Muscle layer of colon (tissue), 2 donors: ENCODE results near the gene IL17B.
"Not testable (repeated sequence)": the region's sequence is repeated elsewhere in the genome, so short reads cannot be mapped to it uniquely, and the experiment has no call there.

ENCODE experiments used
- H3K27ac ChIP-seq: one replicate; pipeline ENCODE4 v1.7.0; 2013; ENCODE audit warnings: low read depth, mild to moderate bottlenecking, low read length, moderate library complexity
- H3K27me3 ChIP-seq, 2 donors: one replicate each; pipeline ENCODE4 v1.7.0; 2013; ENCODE audit warnings: low read length in 2 of 2, mild to moderate bottlenecking in 2 of 2; ENCODE audit not compliant: insufficient read depth in 2 of 2, control insufficient read depth in 1 of 2
- H3K36me3 ChIP-seq: one replicate; pipeline ENCODE4 v1.7.0; 2013; ENCODE audit warnings: mild to moderate bottlenecking, low read length; ENCODE audit not compliant: insufficient read depth
- H3K4me1 ChIP-seq: one replicate; pipeline ENCODE4 v1.7.0; 2013; ENCODE audit warnings: mild to moderate bottlenecking, low read length; ENCODE audit not compliant: insufficient read depth
- H3K4me3 ChIP-seq, 2 donors: one replicate each; pipeline ENCODE4 v1.7.0; 2013; ENCODE audit warnings: low read length in 2 of 2, low read depth in 1 of 2, mild to moderate bottlenecking in 1 of 2, moderate library complexity in 1 of 2
- H3K9ac ChIP-seq: one replicate; pipeline ENCODE4 v1.7.0; 2013; ENCODE audit warnings: low read length
- H3K9me3 ChIP-seq: one replicate; pipeline ENCODE4 v1.7.0; 2013; ENCODE audit warnings: mild to moderate bottlenecking, low read length
- donor health status: abdominal sarcoma.
- donor health status: Adenocarcinoma of cecum.

Gene IL17B

GRCh38 chr5:149406203-149406978 is 27.3 kb upstream of the IL17B start:
- Histone ChIP-seq H3K27me3 (no peaks in the 10 kb centered on the region), H3K4me1 (peaks cover 32% of the 10 kb centered on the region), H3K36me3 (peaks cover 43% of the 10 kb centered on the region), H3K27ac (peak overlapping the region; percentile 99), H3K4me3 (peak overlapping the region; percentile 98 to 99), H3K9ac (peak overlapping the region; percentile 99), H3K9me3 (no peaks in the 10 kb centered on the region)

DNA sequence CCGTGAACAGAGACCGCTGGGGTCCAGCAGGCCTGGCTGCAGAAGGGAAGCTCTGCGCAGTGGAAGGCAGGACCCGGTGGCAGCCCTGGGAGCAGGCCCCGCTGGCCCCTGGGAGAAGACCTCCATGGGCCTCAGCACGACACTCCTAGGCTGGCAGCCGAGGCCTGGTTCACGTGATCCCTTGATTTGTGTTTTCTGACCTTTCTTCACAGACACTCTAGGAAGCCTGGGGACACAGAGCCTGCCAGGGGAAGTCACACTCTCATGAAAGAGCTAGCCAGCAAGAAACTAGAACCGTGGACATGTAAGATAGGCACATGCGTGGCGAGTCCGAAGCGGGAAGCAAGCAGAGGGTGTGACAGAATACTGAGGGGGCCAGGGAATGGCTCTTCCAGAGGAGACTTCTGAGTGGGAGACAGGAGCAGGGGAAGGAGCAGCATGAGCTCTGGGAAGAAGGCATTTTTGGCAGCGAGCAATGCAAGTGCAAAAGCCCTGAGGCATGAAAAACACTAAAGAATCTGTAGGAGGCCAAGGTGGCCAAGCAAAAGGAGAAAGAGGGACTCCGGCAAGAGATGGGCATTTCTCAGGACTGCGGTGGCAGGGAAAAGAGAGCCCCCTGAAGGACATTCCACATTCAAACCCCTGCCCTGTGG is 26.6 kb upstream of the IL17B start:
- Histone ChIP-seq H3K4me1 (peaks cover 36% of the 10 kb centered on the region), H3K27ac (peak overlapping the region; percentile 91), H3K27me3 (no peaks in the 10 kb centered on the region), H3K4me3 (peak overlapping the region in 1 of 2 donors; percentile 53), H3K9ac (peak overlapping the region; percentile 79), H3K36me3 (peaks cover 36% of the 10 kb centered on the region), H3K9me3 (no peaks in the 10 kb centered on the region)

DNA sequence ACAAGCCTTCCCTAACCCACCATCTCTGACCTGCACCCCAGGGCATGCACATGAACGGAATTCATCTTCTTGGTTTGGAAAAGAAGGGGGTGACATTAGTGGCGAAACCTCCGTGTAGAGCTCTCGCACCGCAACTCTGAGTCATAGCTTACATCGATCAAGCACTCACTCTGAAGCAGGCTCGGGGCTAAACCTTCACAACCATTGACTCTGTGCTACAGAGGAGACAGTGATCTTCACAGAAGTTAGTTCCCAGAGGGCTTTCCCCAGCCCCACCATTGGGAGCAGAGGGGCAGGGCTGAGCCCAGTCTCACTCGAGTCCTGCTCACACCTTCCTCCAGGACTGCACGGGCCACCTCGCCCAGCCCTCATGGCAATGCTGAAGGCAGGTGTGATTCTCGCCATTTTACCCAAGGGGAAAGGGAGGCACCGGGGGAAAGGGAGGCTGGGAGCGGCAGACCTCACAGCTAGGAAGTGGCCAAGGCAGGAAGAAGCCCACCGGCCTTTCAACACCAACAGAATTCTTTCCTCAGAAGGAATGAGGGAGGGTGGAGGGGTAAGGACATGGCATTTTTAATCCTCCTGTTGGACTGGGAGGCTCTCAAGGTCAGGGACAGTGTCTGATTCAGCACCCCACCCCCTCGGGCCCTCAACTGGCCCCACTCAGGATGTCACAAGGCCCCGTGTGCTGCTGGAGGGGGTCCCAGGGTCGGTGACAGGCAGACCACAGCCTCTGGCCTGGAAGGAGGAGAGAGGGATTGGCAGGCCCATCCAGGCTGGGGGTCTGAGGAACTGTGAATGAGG is 25.9 kb upstream of the IL17B start:
- H3K9me3 ChIP-seq = no peaks in the 10 kb centered on the region
- H3K27me3 ChIP-seq = no peaks in the 10 kb centered on the region
- H3K9ac ChIP-seq = peak overlapping the region; percentile 79
- peaks cover 29% of the 10 kb centered on the region for H3K36me3 ChIP-seq
- H3K4me3 ChIP-seq = peak overlapping the region in 1 of 2 donors; percentile 53
- H3K27ac ChIP-seq = peak overlapping the region; percentile 91
- peaks cover 43% of the 10 kb centered on the region for H3K4me1 ChIP-seq

GRCh38 chr5:149403923-149404745 is 25.0 kb upstream of the IL17B start:
- peak overlapping the region in 1 of 2 donors; percentile 53 for H3K4me3 ChIP-seq
- H3K36me3 ChIP-seq = peaks cover 21% of the 10 kb centered on the region
- H3K27ac ChIP-seq = peak overlapping the region; percentile 91

DNA sequence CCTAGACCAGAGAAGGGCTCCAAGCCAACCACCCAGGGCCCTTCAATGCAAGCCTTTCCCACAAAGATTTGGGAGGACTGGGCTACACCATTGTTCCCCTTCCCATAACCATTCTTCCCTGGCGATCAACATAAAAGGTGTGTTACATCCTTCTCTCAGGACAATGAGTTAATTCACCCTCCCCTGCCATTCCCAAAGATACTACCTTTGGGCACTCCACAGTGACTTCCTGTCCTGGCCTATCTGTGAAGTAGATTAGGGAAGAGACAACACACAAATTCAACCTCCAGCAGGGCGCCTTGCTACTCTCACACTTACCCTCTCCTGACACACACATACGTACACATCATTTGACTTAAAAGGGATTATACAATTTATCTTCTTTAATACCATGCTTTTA is 23.2 kb upstream of the IL17B start:
- no peak overlapping the region for H3K27ac ChIP-seq

More at GRCh38 chr5:149403923-149404745, 25.0 kb upstream of the IL17B start:
- Histone ChIP-seq H3K9me3 (no peaks in the 10 kb centered on the region), H3K4me1 (peaks cover 51% of the 10 kb centered on the region), H3K9ac (peak overlapping the region; percentile 15), H3K27me3 (no peaks in the 10 kb centered on the region)

DNA sequence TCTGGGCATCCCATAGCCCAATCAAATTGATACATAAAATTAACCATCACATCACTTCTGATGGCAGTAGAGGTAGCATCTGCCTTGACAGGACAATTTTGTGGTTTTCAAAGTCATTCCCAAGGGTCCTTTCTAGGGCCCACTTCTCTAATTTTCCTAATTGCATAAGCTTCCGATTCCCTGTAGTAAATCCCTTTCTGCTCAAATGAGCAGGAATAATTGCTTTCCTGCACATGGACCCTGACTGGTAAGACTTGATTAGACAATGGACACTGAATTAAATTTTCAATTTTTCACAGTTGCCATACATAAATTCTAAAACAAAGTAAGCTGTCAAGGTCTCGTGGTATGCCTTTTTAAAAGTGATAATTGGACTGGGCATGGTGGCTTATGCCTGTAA is 22.0 kb upstream of the IL17B start:
- no peaks in the 10 kb centered on the region for H3K9me3 ChIP-seq
- no peak overlapping the region for H3K4me3 ChIP-seq
- H3K36me3 ChIP-seq = no peaks in the 10 kb centered on the region
- H3K9ac ChIP-seq = no peak overlapping the region
- H3K4me1 ChIP-seq = peaks cover 51% of the 10 kb centered on the region
- no peak overlapping the region for H3K27ac ChIP-seq
- no peaks in the 10 kb centered on the region for H3K27me3 ChIP-seq

More for the DNA sequence above, 23.2 kb upstream of the IL17B start:
- H3K27me3 ChIP-seq = no peaks in the 10 kb centered on the region
- no peaks in the 10 kb centered on the region for H3K9me3 ChIP-seq
- H3K4me3 ChIP-seq = no peak overlapping the region
- peaks cover 2% of the 10 kb centered on the region for H3K36me3 ChIP-seq
- H3K9ac ChIP-seq = no peak overlapping the region
- H3K4me1 ChIP-seq = peaks cover 53% of the 10 kb centered on the region

GRCh38 chr5:149400304-149400703 is 21.2 kb upstream of the IL17B start:
- H3K27me3 ChIP-seq = no peaks in the 10 kb centered on the region
- H3K9ac ChIP-seq = peak overlapping the region; percentile 2
- H3K4me3 ChIP-seq = no peak overlapping the region
- H3K36me3 ChIP-seq = no peaks in the 10 kb centered on the region
- no peaks in the 10 kb centered on the region for H3K9me3 ChIP-seq
- peak overlapping the region; percentile 67 for H3K27ac ChIP-seq
- peaks cover 44% of the 10 kb centered on the region for H3K4me1 ChIP-seq

- H3K27ac ChIP-seq = peak overlapping the region; percentile 67
- no peaks in the 10 kb centered on the region for H3K36me3 ChIP-seq
- H3K4me3 ChIP-seq = peak overlapping the region in 1 of 2 donors; percentile 3
- H3K9ac ChIP-seq = peak overlapping the region; percentile 2
- H3K9me3 ChIP-seq = no peaks in the 10 kb centered on the region
- H3K27me3 ChIP-seq = no peaks in the 10 kb centered on the region
- H3K4me1 ChIP-seq = peaks cover 38% of the 10 kb centered on the region
Observed at GRCh38 chr5:149399775-149400174, 20.7 kb upstream of the IL17B start.

GRCh38 chr5:149398747-149399266 is 19.7 kb upstream of the IL17B start:
- not testable (repeated sequence) for H3K36me3 ChIP-seq, H3K4me3 ChIP-seq, H3K27me3 ChIP-seq, H3K27ac ChIP-seq, H3K9me3 ChIP-seq, H3K9ac ChIP-seq
- H3K4me1 ChIP-seq = peaks cover 29% of the 10 kb centered on the region

DNA sequence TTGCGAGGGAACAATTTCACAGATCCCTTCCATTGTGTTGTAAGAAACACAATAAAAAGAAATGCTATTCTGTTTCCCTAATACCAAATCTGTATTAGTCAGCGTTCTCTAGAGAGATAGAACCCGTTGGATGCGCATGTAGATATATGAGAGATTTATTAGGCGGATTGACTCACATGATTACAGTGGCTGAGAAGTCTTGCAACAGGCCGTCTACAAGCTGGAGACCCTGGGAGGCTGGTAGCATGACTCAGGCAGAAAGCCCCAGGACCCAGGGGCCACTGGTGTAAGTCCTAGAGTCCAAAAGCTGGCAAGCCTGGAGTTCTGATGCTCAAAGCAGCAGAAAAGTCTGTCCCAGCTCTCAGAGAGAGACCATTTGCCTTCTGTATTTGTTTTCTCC is 18.4 kb upstream of the IL17B start:
- H3K4me1 ChIP-seq = peaks cover 25% of the 10 kb centered on the region
- H3K27me3 ChIP-seq = no peaks in the 10 kb centered on the region
- no peak overlapping the region for H3K27ac ChIP-seq
- H3K9me3 ChIP-seq = no peaks in the 10 kb centered on the region
- H3K36me3 ChIP-seq = no peaks in the 10 kb centered on the region
- H3K9ac ChIP-seq = no peak overlapping the region
- H3K4me3 ChIP-seq = no peak overlapping the region
